ENCODE results near the gene SERPINE1. TPM values are rescaled to one million over a fixed set of nuclear protein-coding genes. Genes with fewer than 3 reads are reported as not detected.

Gene SERPINE1
- total and polyA plus RNA-seq, 4 donors = 12.4 to 436 (median 37.0) TPM

DNA sequence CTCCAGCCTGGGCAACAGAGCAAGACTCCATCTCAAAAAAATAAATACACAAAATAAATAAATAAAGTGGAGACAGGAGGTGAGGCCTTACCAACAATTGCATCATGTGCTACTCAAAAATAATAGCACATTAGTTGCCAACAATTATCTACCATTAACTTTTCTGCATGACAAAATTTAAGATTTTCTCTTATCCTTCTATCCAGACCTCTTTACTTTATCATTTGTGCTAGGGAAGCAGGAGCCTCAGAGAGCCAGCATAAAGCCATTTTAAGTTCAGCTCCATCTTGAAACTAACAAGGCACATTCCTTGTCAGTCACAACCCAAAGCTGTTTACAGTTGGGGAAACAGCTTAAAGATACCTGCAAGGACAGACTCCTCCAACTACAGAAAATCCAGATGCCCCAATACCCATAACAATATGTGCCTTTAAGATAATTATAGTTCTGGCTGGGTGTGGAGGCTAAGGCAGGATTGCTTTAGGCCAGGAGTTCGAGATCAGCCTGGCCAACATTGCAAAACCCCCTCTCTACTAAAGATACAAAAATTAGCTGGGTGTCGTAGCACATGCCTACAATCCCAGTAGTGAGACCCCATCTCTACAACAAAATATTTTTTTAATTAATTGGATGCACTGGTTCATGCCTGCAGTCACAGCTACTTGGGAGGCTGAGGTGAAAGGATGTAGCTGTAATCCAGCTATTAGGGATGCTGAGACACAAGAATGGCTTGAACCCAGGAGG, 25.2 kb downstream of the SERPINE1 start:
- H3K27me3 ChIP-seq (ENCODE audit: control insufficient read depth in 3 of 3, insufficient read depth in 3 of 3, low read length in 2 of 3) = peaks cover 0 to 3% (median 0%) of the 10 kb centered on the region in 3 donors
- no peak overlapping the region for H3K9ac ChIP-seq (ENCODE audit: insufficient read depth in 1 of 2, low read length in 2 of 2)
- TF ChIP-seq, protein P1, sequence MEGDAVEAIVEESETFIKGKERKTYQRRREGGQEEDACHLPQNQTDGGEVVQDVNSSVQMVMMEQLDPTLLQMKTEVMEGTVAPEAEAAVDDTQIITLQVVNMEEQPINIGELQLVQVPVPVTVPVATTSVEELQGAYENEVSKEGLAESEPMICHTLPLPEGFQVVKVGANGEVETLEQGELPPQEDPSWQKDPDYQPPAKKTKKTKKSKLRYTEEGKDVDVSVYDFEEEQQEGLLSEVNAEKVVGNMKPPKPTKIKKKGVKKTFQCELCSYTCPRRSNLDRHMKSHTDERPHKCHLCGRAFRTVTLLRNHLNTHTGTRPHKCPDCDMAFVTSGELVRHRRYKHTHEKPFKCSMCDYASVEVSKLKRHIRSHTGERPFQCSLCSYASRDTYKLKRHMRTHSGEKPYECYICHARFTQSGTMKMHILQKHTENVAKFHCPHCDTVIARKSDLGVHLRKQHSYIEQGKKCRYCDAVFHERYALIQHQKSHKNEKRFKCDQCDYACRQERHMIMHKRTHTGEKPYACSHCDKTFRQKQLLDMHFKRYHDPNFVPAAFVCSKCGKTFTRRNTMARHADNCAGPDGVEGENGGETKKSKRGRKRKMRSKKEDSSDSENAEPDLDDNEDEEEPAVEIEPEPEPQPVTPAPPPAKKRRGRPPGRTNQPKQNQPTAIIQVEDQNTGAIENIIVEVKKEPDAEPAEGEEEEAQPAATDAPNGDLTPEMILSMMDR (IDR thresholded peaks at IDR 0.05; ENCODE audit: control extremely low read depth, extremely low read depth) = no peak
- peaks cover 0 to 6% (median 3%) of the 10 kb centered on the region in 4 donors for H3K36me3 ChIP-seq (ENCODE audit: control insufficient read depth in 4 of 4, insufficient read depth in 4 of 4, low read length in 4 of 4)
- peaks cover 0 to 10% (median 4%) of the 10 kb centered on the region in 5 donors for H3K4me1 ChIP-seq (ENCODE audit: control insufficient read depth in 5 of 5, insufficient read depth in 5 of 5, low read length in 5 of 5)
- H3K27ac ChIP-seq (ENCODE audit: low read depth in 1 of 2, low read length in 1 of 2) = no peak overlapping the region
- WGBS, 2 donors = 73 to 76% methylated on average over 2 of the region's 2 CpGs
- H3K9me3 ChIP-seq (ENCODE audit: control insufficient read depth in 4 of 4, insufficient read depth in 3 of 4, low read length in 3 of 4) = no peaks in the 10 kb centered on the region
- ATAC-seq (ENCODE audit: insufficient read depth, low FRiP score) (no peak), DNase-seq (no peak)
- H3K4me3 ChIP-seq = no peak overlapping the region

DNA sequence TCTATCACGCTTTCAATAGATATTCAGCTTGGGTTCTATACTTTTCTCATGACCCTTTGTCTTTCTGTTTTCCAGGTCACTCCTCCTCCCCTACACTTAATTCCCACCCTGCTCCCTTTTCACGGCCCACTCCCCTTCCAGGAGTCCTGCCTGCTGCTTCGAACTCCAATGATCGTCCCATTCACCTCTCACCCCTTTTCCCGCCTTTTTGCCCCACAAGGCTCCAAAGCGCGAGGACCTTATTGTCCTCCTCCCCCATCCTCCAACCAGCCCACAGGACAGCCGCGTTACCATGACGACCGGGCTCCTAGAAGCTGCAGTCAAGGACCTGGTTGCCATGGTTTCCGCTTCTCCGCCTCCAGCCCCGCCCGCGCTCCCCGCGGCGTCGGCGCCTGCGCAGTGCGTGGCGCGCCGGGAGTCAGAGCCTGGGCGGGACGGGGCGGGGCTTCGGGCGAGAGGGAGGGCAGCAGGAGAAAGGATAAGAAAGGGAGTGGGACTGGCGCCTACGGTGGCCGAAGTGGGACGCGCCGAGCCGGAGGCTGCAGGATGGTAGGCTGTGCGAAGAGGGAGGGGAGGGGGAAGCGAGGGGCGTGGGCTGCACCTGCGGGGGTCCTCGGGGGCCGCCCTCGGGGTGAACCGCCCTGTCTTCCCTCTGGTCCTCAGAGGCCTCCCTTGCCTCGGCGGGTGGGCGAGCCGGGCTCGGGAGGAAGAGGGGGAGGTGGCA, 27.2 kb downstream of the SERPINE1 start, which contains the start of gene AP1S1:
AP1S1 (plus strand) TSS at position 508 of the 724 bp plus-strand sequence; CDS start at position 547, 39 bp downstream.
- no peaks in the 10 kb centered on the region for H3K27me3 ChIP-seq (ENCODE audit: control insufficient read depth in 3 of 3, insufficient read depth in 3 of 3, low read length in 2 of 3)
- WGBS, 2 donors = 3 to 4% methylated on average over 48 to 51 of the region's 51 CpGs
- peaks cover 3 to 17% (median 7%) of the 10 kb centered on the region in 4 donors for H3K36me3 ChIP-seq (ENCODE audit: control insufficient read depth in 4 of 4, insufficient read depth in 4 of 4, low read length in 4 of 4)
- DNase-seq (peak; percentile 96 to 97 (median 97)), ATAC-seq (ENCODE audit: insufficient read depth, low FRiP score) (peak; percentile 95)
- peak within 1 kb of the TSS; percentile 65 for H3K4me3 ChIP-seq
- H3K27ac ChIP-seq (ENCODE audit: low read depth in 1 of 2, low read length in 1 of 2) = no peak within 1 kb of the TSS
- no peaks in the 10 kb centered on the region for H3K9me3 ChIP-seq (ENCODE audit: control insufficient read depth in 4 of 4, insufficient read depth in 3 of 4, low read length in 3 of 4)
- H3K4me1 ChIP-seq (ENCODE audit: control insufficient read depth in 5 of 5, insufficient read depth in 5 of 5, low read length in 5 of 5) = peaks cover 0 to 10% (median 4%) of the 10 kb centered on the region in 5 donors
- TF ChIP-seq, protein P1 (IDR thresholded peaks at IDR 0.05; ENCODE audit: control extremely low read depth, extremely low read depth) = no peak
- peak within 1 kb of the TSS in 1 of 2 donors; percentile 58 for H3K9ac ChIP-seq (ENCODE audit: insufficient read depth in 1 of 2, low read length in 2 of 2)

GRCh38 chr7:101154693-101155102, 27.8 kb downstream of the SERPINE1 start:
- DNase-seq (no peak), ATAC-seq (ENCODE audit: insufficient read depth, low FRiP score) (no peak)
- no peak overlapping the region for H3K27ac ChIP-seq (ENCODE audit: low read depth in 1 of 2, low read length in 1 of 2)

More at GRCh38 chr7:101154693-101155102, 27.8 kb downstream of the SERPINE1 start:
- TF ChIP-seq, protein P1 (IDR thresholded peaks at IDR 0.05; ENCODE audit: control extremely low read depth, extremely low read depth) = no peak
- H3K9ac ChIP-seq (ENCODE audit: insufficient read depth in 1 of 2, low read length in 2 of 2) = no peak overlapping the region
- peak overlapping the region; percentile 65 for H3K4me3 ChIP-seq
- H3K36me3 ChIP-seq (ENCODE audit: control insufficient read depth in 4 of 4, insufficient read depth in 4 of 4, low read length in 4 of 4) = peaks cover 3 to 17% (median 9%) of the 10 kb centered on the region in 4 donors
- WGBS, 2 donors = 1% methylated on average over 28 to 34 of the region's 34 CpGs
- H3K9me3 ChIP-seq (ENCODE audit: control insufficient read depth in 4 of 4, insufficient read depth in 3 of 4, low read length in 3 of 4) = peaks cover 0 to under 1% (median 0%) of the 10 kb centered on the region in 4 donors
- peaks cover 0 to 3% (median 0%) of the 10 kb centered on the region in 3 donors for H3K27me3 ChIP-seq (ENCODE audit: control insufficient read depth in 3 of 3, insufficient read depth in 3 of 3, low read length in 2 of 3)
- peaks cover 0 to 10% (median 6%) of the 10 kb centered on the region in 5 donors for H3K4me1 ChIP-seq (ENCODE audit: control insufficient read depth in 5 of 5, insufficient read depth in 5 of 5, low read length in 5 of 5)

Measured in lung (tissue), 12 donors.